AML-193 (cell line): ENCODE results near the gene PTPRN.

Experiments used
- DNase-seq, 2 experiments: peaks; one replicate each; lab custom pipeline; 2025; lab: John Stamatoyannopoulos, UW

PTPRN gene

GRCh38 chr2:219245148-219245898, 63.9 kb downstream of the PTPRN start, which contains the start of the genes GLB1L and STK16:
TSS of gene GLB1L (minus strand) at chr2:219245444. CDS start at chr2:219243573, 1,871 bp downstream.
TSS of gene STK16 (plus strand) at chr2:219245479. CDS start at chr2:219246000, 521 bp downstream.
- DNase-seq: peak; percentile 69 to 71

- no peak for DNase-seq
These were observed 64.4 kb downstream of the PTPRN start for GRCh38 chr2:219244789-219245147.

GRCh38 chr2:219243291-219243761, 65.9 kb downstream of the PTPRN start:
- no peak for DNase-seq
